OCI-LY7 (cell line): ENCODE data around the gene STYX. TPM values are rescaled to one million over a fixed set of nuclear protein-coding genes. Genes with fewer than 3 reads are reported as not detected.

Experiments
- BruUV-seq: library from RNA; stranded (reverse); fragments of 400-500 nt; replicated peaks from 2 replicates; lab custom pipeline; 2021; lab: Mats Ljungman, UMichigan
- CTCF ChIA-PET: fragments of 300-600 bp; sonication (Branson Sonifier 250); formaldehyde crosslinking; loops from one replicate; lab custom pipeline; 2022; ENCODE audit warnings: antibody characterized with exemption; ENCODE audit not compliant: unreplicated experiment; lab: Charles Lee
- POLR2A ChIA-PET: fragments of 300-600 bp; sonication (Branson Sonifier 250); formaldehyde crosslinking; loops from one replicate; lab custom pipeline; 2022; ENCODE audit warnings: antibody characterized with exemption; lab: Charles Lee
- DNase-seq: peaks from one replicate; pipeline ENCODE4 v3.0.0-alpha.2; 2015; ENCODE audit warnings: low spot score
- H2AFZ ChIP-seq: fragments of 200-600 bp; sonication (generic), shearing (Covaris generic); 2 replicates; pipeline ENCODE4 v1.6.1; 2014; ENCODE audit warnings: mild to moderate bottlenecking, antibody characterized with exemption, low read length, moderate library complexity
- H3K27ac ChIP-seq: fragments of 200-600 bp; sonication (generic); 2 replicates; pipeline ENCODE4 v1.5.1; 2014; ENCODE audit warnings: mixed run types, low read depth, mild to moderate bottlenecking, moderate library complexity, low read length, inconsistent platforms; ENCODE audit not compliant: poor library complexity, severe bottlenecking
- H3K36me3 ChIP-seq: fragments of 200-600 bp; sonication (generic); 2 replicates; pipeline ENCODE4 v1.6.1; 2014; ENCODE audit warnings: mild to moderate bottlenecking, antibody characterized with exemption, low read length, moderate library complexity, mixed read lengths; ENCODE audit not compliant: insufficient read depth
- H3K4me1 ChIP-seq: fragments of 200-600 bp; sonication (generic); 2 replicates; pipeline ENCODE4 v1.5.1; 2014; ENCODE audit warnings: mild to moderate bottlenecking, low read length; ENCODE audit not compliant: insufficient read depth, poor library complexity, severe bottlenecking
- H3K4me2 ChIP-seq: fragments of 200-600 bp; sonication (generic); 2 replicates; pipeline ENCODE4 v1.6.1; 2014; ENCODE audit warnings: mild to moderate bottlenecking, low read length
- H3K4me3 ChIP-seq: fragments of 200-600 bp; sonication (generic); 2 replicates; pipeline ENCODE4 v1.5.1; 2014; ENCODE audit warnings: mild to moderate bottlenecking, low read depth, low read length; ENCODE audit not compliant: poor library complexity, severe bottlenecking
- H3K79me2 ChIP-seq: fragments of 200-600 bp; sonication (generic); 2 replicates; pipeline ENCODE4 v1.6.1; 2016; ENCODE audit warnings: low read depth, mild to moderate bottlenecking, low read length, moderate library complexity, mixed read lengths; ENCODE audit not compliant: insufficient read depth
- H3K9me2 ChIP-seq: fragments of 200-600 bp; sonication (generic); 2 replicates; pipeline ENCODE4 v1.6.1; 2016; ENCODE audit warnings: mild to moderate bottlenecking, low read length, mixed read lengths; ENCODE audit not compliant: insufficient read depth
- H3K9me3 ChIP-seq: fragments of 200-600 bp; sonication (generic); 2 replicates; pipeline ENCODE4 v1.6.1; 2014; ENCODE audit warnings: mild to moderate bottlenecking, mixed run types, low read length, mixed read lengths
- H4K20me1 ChIP-seq: fragments of 200-600 bp; sonication (generic); 2 replicates; pipeline ENCODE4 v1.6.1; 2014; ENCODE audit warnings: mild to moderate bottlenecking, antibody characterized with exemption, low read length, moderate library complexity, mixed read lengths; ENCODE audit not compliant: insufficient read depth
- EZH2phosphoT487 ChIP-seq: fragments of 200-600 bp; sonication (generic); IDR thresholded peaks from 2 replicates; pipeline ENCODE4 v1.6.1; 2018; ENCODE audit warnings: low read depth, borderline replicate concordance, mild to moderate bottlenecking, mixed run types, antibody characterized with exemption, low read length, moderate library complexity, mixed read lengths
- intact Hi-C: fragments of 100-400 bp; cut with micrococcal nuclease; formaldehyde crosslinking; loops from one replicate; pipeline ENCODE4 v1.10.0; 2022; ENCODE audit not compliant: unreplicated experiment
- total RNA-seq, 2 experiments: library from RNA; depleted of rRNA in 1 of 2; stranded (reverse); fragments of >200 nt in 1 of 2; shearing (Covaris generic) in 1 of 2; gene quantifications; 2 replicates each; pipeline ENCODE4 v1.2.3, GENCODE V29; 2014 to 2022
- TF ChIP-seq, protein P1 (sequence below): fragments of 200-600 bp; sonication (generic); conservative IDR thresholded peaks from 2 replicates; pipeline ENCODE4 v1.5.1; 2014; ENCODE audit warnings: mild to moderate bottlenecking, antibody characterized with exemption, low read length, moderate library complexity, mixed read lengths

The STYX gene
- total RNA-seq, 2 experiments from 2014 or later, result 7.6 to 12.5 TPM

DNA sequence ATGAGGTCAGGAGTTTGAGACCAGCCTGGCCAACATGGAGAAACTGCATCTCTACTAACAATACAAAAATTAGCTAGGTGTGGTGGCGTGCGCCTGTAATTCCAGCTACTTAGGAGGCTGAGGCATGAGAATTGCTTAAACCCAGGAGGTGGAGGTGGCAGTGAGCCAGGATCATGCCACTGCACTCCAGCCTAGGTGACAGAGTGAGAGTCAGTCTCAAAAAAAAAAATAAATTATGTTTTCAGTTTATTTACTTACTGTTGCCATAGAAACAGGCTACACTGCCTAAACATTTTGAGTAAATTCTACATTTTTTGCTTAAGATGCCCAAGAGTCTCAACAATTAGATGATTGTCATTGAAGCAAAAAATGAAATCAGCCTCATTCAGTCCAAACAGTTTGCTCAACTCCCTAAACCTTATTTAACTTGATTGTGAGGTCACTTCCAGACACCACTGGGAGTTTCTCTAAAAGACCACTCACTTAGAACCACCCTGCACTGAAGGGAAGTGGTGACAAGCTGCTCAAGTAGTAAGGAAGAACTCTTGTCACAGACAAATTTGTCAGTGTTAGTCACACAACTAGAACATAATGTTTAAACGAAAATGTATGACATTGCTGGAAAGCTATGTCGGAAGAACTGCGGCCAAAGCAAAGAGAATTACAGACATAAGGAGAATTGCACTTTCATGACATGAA, 71.2 kb downstream of the STYX start:
- no peaks in the 10 kb centered on the region for H3K9me3 ChIP-seq
- no peak overlapping the region for H3K27ac ChIP-seq
- intact Hi-C loops, result no loop called here
- H2AFZ ChIP-seq, result no peak overlapping the region
- H4K20me1 ChIP-seq, result no peaks in the 10 kb centered on the region
- TF ChIP-seq, protein P1, sequence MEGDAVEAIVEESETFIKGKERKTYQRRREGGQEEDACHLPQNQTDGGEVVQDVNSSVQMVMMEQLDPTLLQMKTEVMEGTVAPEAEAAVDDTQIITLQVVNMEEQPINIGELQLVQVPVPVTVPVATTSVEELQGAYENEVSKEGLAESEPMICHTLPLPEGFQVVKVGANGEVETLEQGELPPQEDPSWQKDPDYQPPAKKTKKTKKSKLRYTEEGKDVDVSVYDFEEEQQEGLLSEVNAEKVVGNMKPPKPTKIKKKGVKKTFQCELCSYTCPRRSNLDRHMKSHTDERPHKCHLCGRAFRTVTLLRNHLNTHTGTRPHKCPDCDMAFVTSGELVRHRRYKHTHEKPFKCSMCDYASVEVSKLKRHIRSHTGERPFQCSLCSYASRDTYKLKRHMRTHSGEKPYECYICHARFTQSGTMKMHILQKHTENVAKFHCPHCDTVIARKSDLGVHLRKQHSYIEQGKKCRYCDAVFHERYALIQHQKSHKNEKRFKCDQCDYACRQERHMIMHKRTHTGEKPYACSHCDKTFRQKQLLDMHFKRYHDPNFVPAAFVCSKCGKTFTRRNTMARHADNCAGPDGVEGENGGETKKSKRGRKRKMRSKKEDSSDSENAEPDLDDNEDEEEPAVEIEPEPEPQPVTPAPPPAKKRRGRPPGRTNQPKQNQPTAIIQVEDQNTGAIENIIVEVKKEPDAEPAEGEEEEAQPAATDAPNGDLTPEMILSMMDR, result no peak
- TF ChIP-seq EZH2phosphoT487, result no peak
- no peaks in the 10 kb centered on the region for H3K9me2 ChIP-seq
- DNase-seq, result no peak
- no peaks in the 10 kb centered on the region for H3K79me2 ChIP-seq
- CTCF ChIA-PET, result no interaction called here
- no peak overlapping the region for H3K4me3 ChIP-seq
- no peak overlapping the region for H3K4me2 ChIP-seq
- POLR2A ChIA-PET, result interaction anchor here (0.6 to 1.0 kb wide), 3 partner anchors 69 to 1246 kb away, joined by 3 to 5 read pairs (median 3); no protein-coding TSS in a partner anchor
- no peaks in the 10 kb centered on the region for H3K4me1 ChIP-seq
- H3K36me3 ChIP-seq, result no peaks in the 10 kb centered on the region
- no TSS peak for BruUV-seq

DNA sequence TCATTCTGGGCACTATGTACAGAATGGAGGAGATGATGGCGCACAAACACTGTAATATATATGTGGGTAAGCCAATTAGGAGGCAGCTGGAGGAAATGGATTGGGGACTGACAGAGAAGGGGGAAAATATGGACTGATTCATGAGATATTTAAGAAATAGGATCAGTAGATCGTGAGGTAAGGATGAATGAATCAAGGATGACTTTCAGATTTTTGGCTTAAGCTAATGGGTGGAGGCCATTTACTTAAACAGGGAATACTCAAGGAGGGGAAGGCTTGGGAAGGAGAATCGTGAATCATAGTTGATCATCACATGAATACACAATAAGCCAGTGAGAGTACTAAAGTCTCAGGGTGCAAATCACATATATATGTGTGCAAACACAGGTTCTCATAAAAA, 72.6 kb downstream of the STYX start:
- intact Hi-C loops, result no loop called here
- TF ChIP-seq, protein P1, result no peak
- no peak for TF ChIP-seq EZH2phosphoT487
- no peaks in the 10 kb centered on the region for H3K9me2 ChIP-seq
- no peak for DNase-seq
- no peak overlapping the region for H3K4me3 ChIP-seq
- H3K4me2 ChIP-seq, result no peak overlapping the region
- no peak overlapping the region for H2AFZ ChIP-seq
- H4K20me1 ChIP-seq, result no peaks in the 10 kb centered on the region
- H3K36me3 ChIP-seq, result no peaks in the 10 kb centered on the region
- H3K4me1 ChIP-seq, result no peaks in the 10 kb centered on the region
- CTCF ChIA-PET, result no interaction called here
- no peaks in the 10 kb centered on the region for H3K9me3 ChIP-seq
- BruUV-seq, result no TSS peak
- no peak overlapping the region for H3K27ac ChIP-seq
- POLR2A ChIA-PET, result interaction anchor here (0.5 to 1.2 kb wide), 3 partner anchors 9 to 105 kb away, joined by 3 to 5 read pairs (median 3); no protein-coding TSS in a partner anchor
- H3K79me2 ChIP-seq, result no peaks in the 10 kb centered on the region

DNA sequence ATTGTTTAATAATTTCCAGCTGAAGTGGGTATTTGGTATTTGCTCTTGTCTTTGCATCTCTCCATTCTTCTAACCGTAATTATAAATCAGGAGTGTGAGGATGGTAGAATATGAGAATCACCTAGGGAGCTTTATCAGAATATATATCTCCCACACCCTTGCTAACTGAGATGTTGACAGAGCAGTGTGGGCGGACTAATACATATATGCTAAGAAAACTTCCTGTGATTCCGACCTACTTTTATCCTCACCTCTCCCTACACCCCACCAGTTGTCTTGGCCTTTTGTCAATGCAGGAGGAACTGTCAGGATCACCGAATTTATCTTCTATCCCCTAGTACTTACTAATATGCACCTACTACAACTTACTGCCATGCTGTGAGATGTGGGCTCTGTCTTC, 76.1 kb downstream of the STYX start:
- H4K20me1 ChIP-seq, result no peaks in the 10 kb centered on the region
- intact Hi-C loops, result no loop called here
- no peaks in the 10 kb centered on the region for H3K9me3 ChIP-seq
- H3K36me3 ChIP-seq, result no peaks in the 10 kb centered on the region
- no peak overlapping the region for H3K4me2 ChIP-seq
- no peaks in the 10 kb centered on the region for H3K79me2 ChIP-seq
- no peaks in the 10 kb centered on the region for H3K4me1 ChIP-seq
- ChIA-PET POLR2A (interaction anchor here (0.5 to 0.6 kb wide), 2 partner anchors 150 to 357 kb away, joined by 3 to 4 read pairs; no protein-coding TSS in a partner anchor), CTCF (no interaction called here)
- H3K4me3 ChIP-seq, result no peak overlapping the region
- no peaks in the 10 kb centered on the region for H3K9me2 ChIP-seq
- H3K27ac ChIP-seq, result no peak overlapping the region
- no TSS peak for BruUV-seq
- no peak overlapping the region for H2AFZ ChIP-seq
- no peak for DNase-seq
- no peak for TF ChIP-seq EZH2phosphoT487
- TF ChIP-seq, protein P1, result no peak
